GDM1 (cell line): Measurements from ENCODE around the gene NOTUM.
"Not testable (repeated sequence)": the region's sequence is repeated elsewhere in the genome, so short reads cannot be mapped to it uniquely, and the experiment has no call there.

Source experiments
- DNase-seq: peaks from one replicate; lab custom pipeline; 2025; lab: John Stamatoyannopoulos, UW

Gene NOTUM

GRCh38 chr17:81957691-81958432 lies 3.1 kb downstream of the NOTUM start:
- no peak for DNase-seq

- no peak for DNase-seq
Observed at GRCh38 chr17:81956607-81957589, 4.1 kb downstream of the NOTUM start.

GRCh38 chr17:81955756-81956544 lies 5.0 kb downstream of the NOTUM start:
- no peak for DNase-seq

GRCh38 chr17:81955058-81955681 lies 5.8 kb downstream of the NOTUM start:
- no peak for DNase-seq

- DNase-seq = no peak
Observed at GRCh38 chr17:81954131-81955057, 6.6 kb downstream of the NOTUM start.

- not testable (repeated sequence) for DNase-seq
Observed at GRCh38 chr17:81953443-81953842, 7.5 kb downstream of the NOTUM start.

GRCh38 chr17:81952792-81953228 lies 8.2 kb downstream of the NOTUM start:
- no peak for DNase-seq

- DNase-seq = no peak
Observed at GRCh38 chr17:81951785-81952684, 9.0 kb downstream of the NOTUM start.

- DNase-seq = no peak
Observed at GRCh38 chr17:81950501-81950900, 10.5 kb downstream of the NOTUM start.

- DNase-seq = no peak
Observed at GRCh38 chr17:81948635-81949378, 12.2 kb downstream of the NOTUM start.

- no peak for DNase-seq
Observed at GRCh38 chr17:81947189-81947588, 13.8 kb downstream of the NOTUM start, which contains the start of gene MYADML2. Gene MYADML2, minus strand, starts transcription at chr17:81947233. Its CDS starts 5,492 bp downstream, at chr17:81941741.

- no peak for DNase-seq
Observed at GRCh38 chr17:81944858-81945257, 16.1 kb downstream of the NOTUM start.

GRCh38 chr17:81942167-81942553 lies 18.8 kb downstream of the NOTUM start:
- no peak for DNase-seq

GRCh38 chr17:81941484-81942166 lies 19.4 kb downstream of the NOTUM start:
- no peak for DNase-seq

- DNase-seq = no peak
Observed at GRCh38 chr17:81940538-81941483, 20.2 kb downstream of the NOTUM start.

- no peak for DNase-seq
Observed at GRCh38 chr17:81939881-81940385, 21.1 kb downstream of the NOTUM start.

- DNase-seq = no peak
Observed at GRCh38 chr17:81939218-81939617, 21.8 kb downstream of the NOTUM start.
